Lower leg skin (tissue), 4 donors: ENCODE results near the gene RAB5B. TPM values are rescaled to one million over a fixed set of nuclear protein-coding genes. Genes with fewer than 3 reads are reported as not detected.
"Not testable (repeated sequence)": the region's sequence is repeated elsewhere in the genome, so short reads cannot be mapped to it uniquely, and the experiment has no call there.

Experiments used
- DNase-seq, 2 donors: peaks; one replicate each; pipeline ENCODE4 v3.0.0-alpha.2; 2019; ENCODE audit warnings: low spot score in 2 of 2
- H3K4me3 ChIP-seq: fragments of 200-600 bp; sonication (generic); 2 replicates; pipeline ENCODE4 v1.5.1; 2017; ENCODE audit warnings: mild to moderate bottlenecking, low read depth; ENCODE audit not compliant: poor library complexity, severe bottlenecking
- POLR2A ChIP-seq, 2 donors: fragments of 450-650 bp; IDR thresholded peaks; one replicate each; pipeline ENCODE4 v1.6.1; 2016 to 2017; ENCODE audit warnings: antibody characterized with exemption in 2 of 2, mild to moderate bottlenecking in 1 of 2, moderate library complexity in 1 of 2
- WGBS, 2 donors: methylation state at CpG; one replicate each; pipeline ENCODE4 v1.1.5; 2018; 5-methylcytosine and 5-hydroxymethylcytosine counted together
- intact Hi-C: fragments of 100-400 bp; cut with DNase I; formaldehyde crosslinking; loops from one replicate; pipeline ENCODE4 v1.15.0; 2023; ENCODE audit warnings: low total_unique reads
- total RNA-seq, 4 donors: library from RNA; depleted of rRNA; stranded (reverse); fragments of >200 nt; gene quantifications; one replicate each; pipeline ENCODE4 v1.1.0, GENCODE V29; 2016
- TF ChIP-seq, protein P1 (sequence below), 3 donors: fragments of 450-650 bp; IDR thresholded peaks; one replicate each; pipeline ENCODE4 v1.5.1; 2016; ENCODE audit warnings: antibody characterized with exemption in 3 of 3, mild to moderate bottlenecking in 3 of 3, moderate library complexity in 2 of 3

Gene RAB5B
- total RNA-seq, 4 donors from 2014 or later, result 96.9 to 141 (median 129) TPM

DNA sequence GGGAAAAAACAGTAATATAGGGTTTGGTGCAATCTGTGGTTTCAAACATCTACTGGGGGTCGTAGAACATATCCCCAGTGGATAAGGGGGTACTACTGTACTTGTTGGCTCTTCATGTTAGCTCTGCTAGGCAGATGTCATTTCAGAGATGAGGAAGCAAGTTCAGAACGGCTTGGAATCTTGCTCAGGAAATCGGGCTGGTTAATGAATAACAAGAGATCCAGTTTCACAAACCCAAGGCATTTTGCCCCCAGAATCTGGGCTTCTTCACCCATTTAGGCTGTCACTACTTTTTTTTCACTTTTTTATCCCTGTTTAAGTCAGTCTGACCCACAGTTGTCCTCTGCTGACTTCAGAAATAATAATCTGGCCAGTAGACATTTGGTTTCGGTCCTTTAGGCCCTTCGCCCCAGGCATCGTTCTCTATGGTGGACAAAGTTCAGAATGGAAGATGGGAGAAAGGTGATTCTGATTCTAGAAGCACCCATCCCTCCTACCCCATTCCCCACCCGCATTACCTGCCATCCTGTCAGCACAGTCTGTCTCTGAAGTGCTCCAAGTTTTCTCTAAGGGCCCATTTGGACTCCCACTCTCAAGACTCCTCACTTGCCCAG, 27.7 kb downstream of the RAB5B start:
- 77 to 80% methylated on average over 7 of the region's 7 CpGs for WGBS, 2 donors

DNA sequence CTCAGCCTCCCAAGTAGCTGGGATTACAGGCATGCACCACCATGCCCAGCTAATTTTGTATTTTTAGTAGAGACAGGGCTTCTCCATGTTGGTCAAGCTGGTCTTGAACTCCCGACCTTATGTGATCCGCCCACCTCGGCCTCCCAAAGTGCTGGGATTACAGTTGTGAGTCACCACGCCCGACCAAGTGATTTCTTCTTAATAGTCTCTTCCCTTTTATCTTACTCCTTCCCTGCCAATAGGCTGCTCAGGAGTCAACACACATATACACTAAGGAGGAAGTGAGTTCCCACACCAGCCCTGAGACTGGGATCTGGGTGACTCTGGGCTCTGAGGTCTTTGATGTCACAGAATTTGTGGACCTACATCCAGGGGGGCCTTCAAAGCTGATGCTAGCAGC, 29.5 kb downstream of the RAB5B start:
- intact Hi-C loops, H3K4me3 ChIP-seq, DNase-seq: not testable (repeated sequence)
- 89 to 90% methylated on average over 5 of the region's 5 CpGs for WGBS, 2 donors

More for the DNA sequence above, 27.7 kb downstream of the RAB5B start:
- H3K4me3 ChIP-seq, result no peak overlapping the region
- intact Hi-C loops, result no loop called here
- TF ChIP-seq, protein P1, sequence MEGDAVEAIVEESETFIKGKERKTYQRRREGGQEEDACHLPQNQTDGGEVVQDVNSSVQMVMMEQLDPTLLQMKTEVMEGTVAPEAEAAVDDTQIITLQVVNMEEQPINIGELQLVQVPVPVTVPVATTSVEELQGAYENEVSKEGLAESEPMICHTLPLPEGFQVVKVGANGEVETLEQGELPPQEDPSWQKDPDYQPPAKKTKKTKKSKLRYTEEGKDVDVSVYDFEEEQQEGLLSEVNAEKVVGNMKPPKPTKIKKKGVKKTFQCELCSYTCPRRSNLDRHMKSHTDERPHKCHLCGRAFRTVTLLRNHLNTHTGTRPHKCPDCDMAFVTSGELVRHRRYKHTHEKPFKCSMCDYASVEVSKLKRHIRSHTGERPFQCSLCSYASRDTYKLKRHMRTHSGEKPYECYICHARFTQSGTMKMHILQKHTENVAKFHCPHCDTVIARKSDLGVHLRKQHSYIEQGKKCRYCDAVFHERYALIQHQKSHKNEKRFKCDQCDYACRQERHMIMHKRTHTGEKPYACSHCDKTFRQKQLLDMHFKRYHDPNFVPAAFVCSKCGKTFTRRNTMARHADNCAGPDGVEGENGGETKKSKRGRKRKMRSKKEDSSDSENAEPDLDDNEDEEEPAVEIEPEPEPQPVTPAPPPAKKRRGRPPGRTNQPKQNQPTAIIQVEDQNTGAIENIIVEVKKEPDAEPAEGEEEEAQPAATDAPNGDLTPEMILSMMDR (IDR thresholded peaks at IDR 0.05), result no peak
- no peak for TF ChIP-seq POLR2A (IDR thresholded peaks at IDR 0.05)
- DNase-seq, result no peak

DNA sequence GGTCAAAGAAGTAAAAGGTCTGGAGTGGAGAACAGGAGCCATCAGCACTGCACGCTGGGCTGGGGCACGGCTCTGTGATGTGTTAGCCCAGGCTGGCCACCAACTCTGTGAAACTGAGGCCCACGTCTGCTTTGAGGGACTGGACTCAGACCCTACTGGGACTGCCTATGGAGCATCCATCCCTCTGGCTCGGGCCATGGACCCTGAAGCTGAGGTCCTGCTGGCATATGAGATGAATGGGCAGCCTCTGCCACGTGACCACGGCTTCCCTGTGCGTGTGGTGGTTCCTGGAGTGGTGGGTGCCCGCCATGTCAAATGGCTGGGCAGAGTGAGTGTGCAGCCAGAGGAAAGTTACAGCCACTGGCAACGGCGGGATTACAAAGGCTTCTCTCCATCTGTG, 30.3 kb downstream of the RAB5B start:
- intact Hi-C loops, result no loop called here
- no peak overlapping the region for H3K4me3 ChIP-seq
- DNase-seq, result no peak
- TF ChIP-seq POLR2A (IDR thresholded peaks at IDR 0.05), result no peak
- TF ChIP-seq, protein P1 (IDR thresholded peaks at IDR 0.05), result no peak
- WGBS, 2 donors, result 87 to 96% methylated on average over 6 to 10 of the region's 10 CpGs

DNA sequence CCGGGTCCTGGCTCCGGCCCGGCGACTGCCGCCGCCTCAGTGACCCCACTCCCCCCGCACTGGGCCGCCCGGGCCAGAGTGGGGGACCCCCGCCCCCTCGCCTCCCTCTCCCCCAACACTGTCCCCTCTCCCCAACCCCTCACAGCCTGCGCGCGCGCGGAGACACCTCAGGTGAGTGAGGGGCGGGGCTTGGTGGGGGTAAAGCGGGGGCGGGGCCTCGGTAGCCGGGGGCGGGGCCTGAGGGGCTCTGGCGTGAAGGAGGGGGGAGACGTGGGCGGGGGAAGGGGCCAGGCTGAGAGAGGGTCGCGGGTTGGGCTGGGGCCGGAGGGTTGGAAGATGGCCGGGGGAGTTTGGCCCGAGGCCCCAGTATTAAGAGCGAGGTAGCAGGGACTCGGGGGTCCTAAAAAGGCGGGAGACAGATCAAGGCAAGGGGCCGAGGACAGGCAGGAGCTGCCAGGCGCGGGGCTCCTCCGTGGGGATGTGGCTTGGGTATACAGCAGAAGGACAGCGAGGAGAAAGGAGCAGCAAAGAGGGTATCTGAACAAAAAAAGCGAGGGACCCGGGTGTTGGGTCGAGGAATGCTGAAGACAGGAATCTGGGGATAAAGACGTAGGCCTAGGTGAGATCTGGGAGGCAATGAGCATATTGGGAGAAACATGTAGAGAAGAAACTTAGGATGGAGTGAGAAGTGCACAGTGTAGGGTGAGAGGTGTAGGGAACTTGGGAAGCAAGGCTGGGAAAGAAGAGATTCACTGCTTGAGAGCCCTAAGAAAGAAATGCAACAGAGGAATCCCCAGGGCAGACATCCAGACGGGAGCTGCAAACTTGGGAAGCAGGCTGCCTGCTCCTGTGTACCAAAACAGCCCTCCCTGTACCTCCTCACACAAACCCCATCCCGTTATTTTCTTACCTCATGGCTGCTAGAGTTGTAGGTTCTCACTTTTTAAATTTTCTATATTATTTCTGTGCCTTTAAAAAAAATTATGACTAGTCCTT, 34.0 kb downstream of the RAB5B start:
- TF ChIP-seq, protein P1 (IDR thresholded peaks at IDR 0.05), result no peak
- TF ChIP-seq POLR2A (IDR thresholded peaks at IDR 0.05), result no peak
- WGBS, 2 donors, result 1 to 2% methylated on average over 41 to 44 of the region's 44 CpGs
- peak; percentile 27 to 88 for DNase-seq
- H3K4me3 ChIP-seq, result peak overlapping the region; percentile 83
- intact Hi-C loops, result no loop called here

DNA sequence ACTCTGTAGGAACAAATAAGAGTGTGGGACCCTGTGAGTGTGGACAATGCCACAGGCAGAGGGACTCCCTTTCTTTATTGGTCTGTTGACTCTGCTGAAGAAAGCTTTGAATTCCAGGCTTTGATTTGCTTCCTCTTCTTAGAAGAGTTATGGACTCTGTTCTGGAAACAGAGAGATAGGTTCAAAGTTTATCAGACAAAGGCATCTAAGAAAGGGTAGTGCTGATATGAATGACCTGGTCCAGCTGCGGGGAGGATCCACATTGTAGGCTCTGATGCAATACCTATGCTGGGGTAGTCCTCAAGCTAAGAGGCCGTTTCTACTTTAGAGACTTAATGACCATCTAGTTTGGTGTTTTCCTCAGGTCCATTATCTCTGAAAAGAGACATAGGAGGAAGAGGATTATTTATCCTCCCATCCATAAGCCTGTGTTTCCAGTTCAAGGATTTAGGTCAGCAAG, 36.3 kb downstream of the RAB5B start:
- intact Hi-C loops, result no loop called here
- DNase-seq, result no peak
- WGBS, 2 donors, result 61 to 74% methylated on average over 2 of the region's 2 CpGs
- H3K4me3 ChIP-seq, result no peak overlapping the region
- TF ChIP-seq, protein P1 (IDR thresholded peaks at IDR 0.05), result no peak
- TF ChIP-seq POLR2A (IDR thresholded peaks at IDR 0.05), result no peak

GRCh38 chr12:56011509-56012090, 37.7 kb downstream of the RAB5B start:
- intact Hi-C loops, result no loop called here
- WGBS, 2 donors, result 99 to 100% methylated on average over 2 of the region's 2 CpGs
- TF ChIP-seq, protein P1 (IDR thresholded peaks at IDR 0.05), result no peak
- no peak for TF ChIP-seq POLR2A (IDR thresholded peaks at IDR 0.05)
- no peak for DNase-seq
- H3K4me3 ChIP-seq, result no peak overlapping the region
